Measurements from ENCODE around the gene DBT.
"Not testable (repeated sequence)": the region's sequence is repeated elsewhere in the genome, so short reads cannot be mapped to it uniquely, and the experiment has no call there.

The DBT gene

GRCh38 chr1:100249537-100250257 is at the start of gene DBT:
Gene DBT (minus strand): TSS chr1:100249834. CDS start chr1:100249820, 14 bp downstream.
- peak; percentile 89 for DNase-seq

- DNase-seq, result no peak
These were observed 48.9 kb upstream of the DBT start for GRCh38 chr1:100298512-100298911.

GRCh38 chr1:100296997-100297396 is 47.4 kb upstream of the DBT start:
- not testable (repeated sequence) for DNase-seq

- DNase-seq, result no peak
These were observed 46.5 kb upstream of the DBT start for GRCh38 chr1:100296140-100296539.

DNA sequence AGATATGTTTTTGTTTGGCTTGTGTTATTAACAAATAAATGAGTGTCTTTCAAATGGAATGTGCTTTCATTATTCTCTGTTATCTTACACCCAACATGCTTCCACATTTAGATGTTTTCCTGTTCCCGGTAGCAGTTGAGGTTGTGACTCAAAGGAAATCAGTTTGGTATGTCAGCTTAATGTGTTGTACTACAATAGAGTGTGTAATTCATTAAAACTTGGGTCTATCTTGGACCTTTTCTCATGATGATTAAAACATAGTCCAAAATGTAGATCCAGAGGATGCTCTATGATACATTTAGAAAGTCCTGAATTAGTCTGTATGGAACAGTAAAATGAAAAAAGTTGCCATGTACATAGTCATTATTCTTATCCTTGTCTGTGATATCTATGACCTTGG is 43.1 kb upstream of the DBT start:
- DNase-seq, result no peak

DNA sequence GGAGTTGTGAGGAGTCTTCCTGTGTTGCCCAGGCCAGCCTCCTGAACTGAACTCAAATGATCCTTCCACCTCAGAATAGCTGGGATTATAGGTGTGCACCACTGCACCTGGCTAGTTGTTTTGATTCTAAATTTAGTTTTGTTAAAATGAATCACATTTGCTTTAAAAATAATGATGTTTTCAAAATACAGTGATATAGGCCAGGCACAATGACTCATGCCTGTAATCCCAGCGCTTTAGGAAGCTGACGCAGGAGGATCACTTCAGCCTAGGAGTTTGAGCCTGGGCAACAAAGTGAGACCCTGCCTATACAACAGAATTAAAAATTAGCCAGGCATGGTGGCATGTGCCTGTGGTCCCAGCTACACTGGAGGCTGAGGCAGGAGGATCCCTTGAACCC is 40.7 kb upstream of the DBT start:
- no peak for DNase-seq

DNA sequence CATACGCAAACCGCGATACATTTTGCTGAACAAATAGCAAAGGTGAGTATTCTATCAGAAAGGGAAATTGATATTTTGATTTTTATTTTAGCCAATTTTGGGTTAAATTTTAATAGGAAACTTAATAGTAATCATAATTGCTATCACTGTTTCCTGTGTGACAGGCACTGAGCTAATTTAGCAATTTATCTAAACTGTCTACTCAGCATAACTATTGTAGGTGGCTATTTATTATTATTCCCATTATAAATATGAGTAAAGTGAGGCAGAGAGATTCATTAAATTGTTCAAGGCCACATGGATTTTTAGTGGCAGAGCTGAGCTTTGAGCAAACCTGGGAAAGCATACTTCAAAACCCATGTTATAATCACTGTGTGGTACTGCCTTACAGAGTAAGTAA is 37.5 kb upstream of the DBT start:
- no peak for DNase-seq

- DNase-seq, result no peak
These were observed 35.0 kb upstream of the DBT start for GRCh38 chr1:100284591-100284990.

- DNase-seq, result no peak
These were observed 30.5 kb upstream of the DBT start for GRCh38 chr1:100279954-100280682.

GRCh38 chr1:100279358-100279923 is 29.8 kb upstream of the DBT start:
- DNase-seq, result no peak

- DNase-seq, result peak; percentile 20
These were observed 28.2 kb upstream of the DBT start for GRCh38 chr1:100277866-100278265.

- DNase-seq, result no peak
These were observed 18.6 kb upstream of the DBT start for GRCh38 chr1:100268202-100268601.

- no peak for DNase-seq
These were observed 17.6 kb upstream of the DBT start for GRCh38 chr1:100267284-100267683.

GRCh38 chr1:100266741-100267140 is 17.1 kb upstream of the DBT start:
- no peak for DNase-seq

DNA sequence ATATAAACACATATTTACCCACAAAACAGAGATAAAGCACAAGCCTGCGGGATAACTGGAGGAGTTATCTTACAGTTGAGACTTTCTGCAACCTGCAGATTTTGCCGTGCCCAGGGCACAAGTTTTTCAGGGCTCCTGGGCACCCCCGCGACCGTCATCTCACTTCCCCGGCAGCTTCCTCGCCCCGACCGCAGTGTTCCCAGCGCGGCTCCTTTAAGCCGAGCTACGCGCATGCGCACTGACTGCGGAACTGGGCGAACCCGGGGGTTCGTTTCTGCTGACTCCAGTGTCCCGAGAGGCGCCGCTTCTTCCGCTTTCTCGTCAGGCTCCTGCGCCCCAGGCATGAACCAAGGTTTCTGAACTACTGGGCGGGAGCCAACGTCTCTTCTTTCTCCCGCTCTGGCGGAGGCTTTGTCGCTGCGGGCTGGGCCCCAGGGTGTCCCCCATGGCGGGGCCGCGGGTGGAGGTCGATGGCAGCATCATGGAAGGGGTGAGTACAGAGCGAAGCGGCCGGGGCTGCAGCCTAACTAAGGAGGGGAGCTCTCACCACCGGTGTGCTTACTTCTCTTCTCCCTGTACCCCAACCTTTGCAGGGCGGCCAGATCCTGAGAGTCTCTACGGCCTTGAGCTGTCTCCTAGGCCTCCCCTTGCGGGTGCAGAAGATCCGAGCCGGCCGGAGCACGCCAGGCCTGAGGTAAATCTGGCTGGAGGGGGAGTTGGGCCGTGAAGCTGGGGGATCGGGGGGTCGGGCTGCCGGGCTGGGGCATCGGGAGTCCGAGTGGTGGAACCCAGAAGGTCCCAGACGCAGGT is 16.5 kb upstream of the DBT start, which contains the start of gene RTCA:
RTCA (plus strand) TSS at position 286 of the 810 bp plus-strand sequence; CDS start at position 446, 160 bp downstream.
- peak; percentile 95 for DNase-seq

DNA sequence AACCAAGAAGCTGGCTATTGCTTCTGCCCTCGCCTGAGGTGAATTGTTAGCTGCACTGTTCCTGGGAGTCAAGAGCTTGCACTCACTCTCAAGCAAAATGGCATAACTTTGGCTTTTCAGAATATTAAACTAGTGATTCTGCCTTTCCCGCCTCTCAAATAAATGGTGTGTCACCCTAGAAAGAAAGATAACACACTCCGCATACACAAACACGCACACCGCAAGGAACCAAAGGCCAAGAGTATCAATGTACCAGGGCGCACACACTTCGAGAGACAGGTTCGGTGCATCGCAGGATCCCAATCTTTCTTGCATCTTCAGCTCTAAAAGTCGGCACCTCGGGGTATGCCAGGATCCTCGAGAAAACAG is 15.9 kb upstream of the DBT start:
- DNase-seq, result no peak

- DNase-seq, result not testable (repeated sequence)
These were observed 14.4 kb upstream of the DBT start for GRCh38 chr1:100264081-100264480.

DNA sequence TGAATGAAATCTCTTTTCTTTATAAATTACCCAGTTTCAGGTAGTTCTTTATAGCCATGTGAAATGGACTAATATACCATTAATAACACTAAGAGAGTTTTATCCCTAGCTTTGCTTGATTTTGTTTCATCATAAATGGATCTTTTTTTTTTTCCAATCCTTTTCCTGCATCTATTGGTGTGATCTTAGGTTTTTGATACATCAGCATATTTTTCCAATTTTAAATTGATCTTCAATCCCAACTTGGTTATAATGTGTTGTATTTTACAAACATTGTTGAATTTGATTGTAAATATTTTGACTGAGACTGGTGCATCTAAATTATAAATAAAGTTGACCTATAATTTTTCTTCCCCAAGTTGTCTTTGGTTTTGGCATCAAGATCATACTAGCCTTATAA is 12.1 kb upstream of the DBT start:
- no peak for DNase-seq

DNA sequence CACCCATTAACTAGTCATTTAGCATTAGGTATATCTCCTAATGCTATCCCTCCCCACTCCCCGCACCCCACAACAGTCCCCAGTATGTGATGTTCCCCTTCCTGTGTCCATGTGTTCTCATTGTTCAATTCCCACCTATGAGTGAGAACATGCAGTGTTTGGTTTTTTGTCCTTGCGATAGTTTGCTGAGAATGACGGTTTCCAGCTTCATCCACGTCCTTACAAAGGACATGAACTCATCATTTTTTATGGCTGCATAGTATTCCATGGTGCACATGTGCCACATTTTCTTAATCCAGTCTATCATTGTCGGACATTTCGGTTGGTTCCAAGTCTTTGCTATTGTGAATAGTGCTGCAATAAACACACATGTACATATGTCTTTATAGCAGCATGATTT is 8.8 kb upstream of the DBT start:
- DNase-seq, result not testable (repeated sequence)

DNA sequence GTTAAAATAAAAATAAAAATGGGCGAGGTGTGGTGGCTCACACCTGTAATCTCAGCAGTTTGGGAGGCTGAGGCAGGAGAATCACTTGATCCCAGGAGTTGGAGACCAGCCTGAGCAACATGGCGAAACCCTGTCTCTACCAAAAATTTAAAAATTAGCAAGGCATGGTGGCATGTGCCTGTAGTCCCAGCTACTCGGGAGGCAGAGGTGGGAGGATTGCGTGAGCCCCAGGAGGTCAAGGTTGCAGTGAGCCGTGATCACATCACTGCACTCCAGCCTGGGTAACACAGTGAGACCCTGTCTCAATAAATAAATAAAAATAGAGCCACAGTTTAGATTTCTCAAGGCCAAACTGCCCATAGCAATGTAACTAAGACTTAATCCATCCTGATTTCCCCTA is 6.6 kb upstream of the DBT start:
- DNase-seq, result not testable (repeated sequence)

DNA sequence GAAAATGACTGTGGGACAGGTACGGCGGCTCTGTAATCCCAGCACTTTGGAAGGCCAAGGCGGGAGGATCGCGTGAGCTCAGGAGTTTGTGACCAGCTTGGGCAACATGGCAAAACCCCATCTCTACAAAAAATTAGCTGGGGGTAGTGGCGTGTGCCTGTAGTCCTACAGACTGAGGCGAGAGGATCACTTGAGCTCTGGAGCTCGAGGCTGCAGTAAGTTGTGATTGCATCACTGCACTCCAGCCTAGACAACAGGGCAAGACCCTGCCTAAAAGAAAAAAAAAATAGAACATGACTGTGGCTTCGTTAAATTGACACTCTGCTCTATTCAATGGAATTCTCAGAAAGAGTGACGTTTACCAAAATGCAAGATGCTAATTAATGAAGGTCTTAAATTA is 3.9 kb upstream of the DBT start:
- DNase-seq, result no peak

DNA sequence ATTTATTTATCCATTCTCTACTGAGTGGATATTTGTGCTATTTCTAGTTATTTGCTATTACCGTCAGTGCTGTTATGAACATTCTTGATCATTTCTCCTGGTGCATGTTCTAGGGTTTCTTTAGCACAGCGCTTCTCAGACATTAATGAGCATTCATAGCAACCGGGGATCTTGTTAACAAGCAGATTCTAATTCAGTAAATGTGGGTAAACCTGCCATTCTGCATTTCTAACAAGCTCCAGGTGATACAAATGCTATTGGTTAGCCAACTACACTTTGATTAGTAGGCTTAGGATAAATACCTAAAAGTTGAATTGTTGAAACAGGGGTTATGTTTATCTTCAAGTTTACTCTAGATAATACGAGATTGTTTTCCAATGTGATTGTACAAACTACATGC is 3.3 kb upstream of the DBT start:
- DNase-seq, result no peak

DNA sequence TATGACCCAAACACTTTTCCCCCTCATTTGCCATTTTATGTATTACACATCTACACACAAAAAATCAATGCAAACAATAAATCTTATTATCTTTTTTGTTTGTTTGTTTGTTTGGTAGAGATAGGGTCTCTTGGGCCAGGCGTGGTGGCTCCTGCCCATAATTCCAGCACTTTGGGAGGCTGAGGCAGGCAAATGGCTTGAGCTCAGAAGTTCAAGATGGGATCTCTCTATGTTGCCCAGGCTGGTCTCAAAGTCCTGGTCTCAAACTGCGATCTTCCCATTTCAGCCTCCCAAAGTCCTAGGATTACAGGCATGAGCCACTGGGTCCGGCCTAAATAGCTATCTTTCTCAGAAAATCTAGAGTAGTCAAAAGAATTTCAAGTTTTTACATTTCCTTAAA is 1.2 kb upstream of the DBT start:
- DNase-seq, result no peak

All from CD4-positive, alpha-beta T cell treated with Interleukin-15 for 1 hour (primary cell).